MM.1S (cell line): ENCODE data around the gene YPEL3.

Source experiments
- DNase-seq: peaks from one replicate; pipeline ENCODE4 v3.0.0-alpha.2; 2015
- H2AFZ ChIP-seq: fragments of 300-600 bp; sonication (generic); 2 replicates; pipeline ENCODE4 v1.6.0; 2016; ENCODE audit warnings: antibody characterized with exemption, low read length
- H3F3A ChIP-seq: fragments of 300-600 bp; sonication (generic); 2 replicates; pipeline ENCODE4 v1.6.1; 2016; ENCODE audit warnings: mild to moderate bottlenecking, antibody characterized with exemption, low read length, moderate library complexity, mixed read lengths; ENCODE audit not compliant: insufficient read depth
- H3K27ac ChIP-seq: fragments of 300-600 bp; sonication (generic); 2 replicates; pipeline ENCODE4 v1.5.1; 2016; ENCODE audit warnings: mild to moderate bottlenecking, low read length
- H3K27me3 ChIP-seq: fragments of 300-600 bp; sonication (generic); replicated peaks from 2 replicates; pipeline ENCODE4 v1.6.0; 2016; ENCODE audit warnings: low read length; ENCODE audit not compliant: insufficient read depth
- H3K36me3 ChIP-seq: fragments of 300-600 bp; sonication (generic); replicated peaks from 2 replicates; pipeline ENCODE4 v1.6.1; 2016; ENCODE audit warnings: mild to moderate bottlenecking, low read length, mixed read lengths; ENCODE audit not compliant: insufficient read depth
- H3K4me1 ChIP-seq: fragments of 300-600 bp; sonication (generic); 2 replicates; pipeline ENCODE4 v1.6.1; 2016; ENCODE audit warnings: low read length, mixed read lengths
- H3K4me2 ChIP-seq: fragments of 300-600 bp; sonication (generic); 2 replicates; pipeline ENCODE4 v1.6.0; 2016; ENCODE audit warnings: low read depth, low read length
- H3K4me3 ChIP-seq: fragments of 300-600 bp; sonication (generic); 2 replicates; pipeline ENCODE4 v1.5.1; 2016; ENCODE audit warnings: low read length, mixed read lengths
- H3K79me2 ChIP-seq: fragments of 300-600 bp; sonication (generic); 2 replicates; pipeline ENCODE4 v1.6.1; 2016; ENCODE audit warnings: mixed run types, low read length, mixed read lengths
- H3K9ac ChIP-seq: fragments of 300-600 bp; sonication (generic); 2 replicates; pipeline ENCODE4 v1.6.1; 2016; ENCODE audit warnings: low read length, mixed read lengths
- H3K9me2 ChIP-seq: fragments of 300-600 bp; sonication (generic); replicated peaks from 2 replicates; pipeline ENCODE4 v1.6.1; 2016; ENCODE audit warnings: mild to moderate bottlenecking, low read length, mixed read lengths; ENCODE audit not compliant: insufficient read depth
- H3K9me3 ChIP-seq: fragments of 300-600 bp; sonication (generic); replicated peaks from 2 replicates; pipeline ENCODE4 v1.6.1; 2016; ENCODE audit warnings: mild to moderate bottlenecking, low read length, mixed read lengths; ENCODE audit not compliant: insufficient read depth
- H4K20me1 ChIP-seq: fragments of 300-600 bp; sonication (generic); 2 replicates; pipeline ENCODE4 v1.6.1; 2016; ENCODE audit warnings: mild to moderate bottlenecking, low read length, moderate library complexity, mixed read lengths; ENCODE audit not compliant: insufficient read depth
- CTCF ChIP-seq: fragments of 300-600 bp; sonication (generic); IDR thresholded peaks from 2 replicates; pipeline ENCODE4 v1.5.1; 2016; ENCODE audit warnings: antibody characterized with exemption, low read length, mixed read lengths
- EZH2 ChIP-seq: fragments of 300-600 bp; sonication (generic); optimal IDR thresholded peaks from 2 replicates; pipeline ENCODE3; 2017; ENCODE audit warnings: low read depth, mild to moderate bottlenecking, antibody characterized with exemption, low read length, mixed read lengths
- EZH2phosphoT487 ChIP-seq: fragments of 300-600 bp; sonication (generic); IDR thresholded peaks from 2 replicates; pipeline ENCODE4 v1.6.1; 2018; ENCODE audit warnings: antibody characterized with exemption, low read length

YPEL3 gene

DNA sequence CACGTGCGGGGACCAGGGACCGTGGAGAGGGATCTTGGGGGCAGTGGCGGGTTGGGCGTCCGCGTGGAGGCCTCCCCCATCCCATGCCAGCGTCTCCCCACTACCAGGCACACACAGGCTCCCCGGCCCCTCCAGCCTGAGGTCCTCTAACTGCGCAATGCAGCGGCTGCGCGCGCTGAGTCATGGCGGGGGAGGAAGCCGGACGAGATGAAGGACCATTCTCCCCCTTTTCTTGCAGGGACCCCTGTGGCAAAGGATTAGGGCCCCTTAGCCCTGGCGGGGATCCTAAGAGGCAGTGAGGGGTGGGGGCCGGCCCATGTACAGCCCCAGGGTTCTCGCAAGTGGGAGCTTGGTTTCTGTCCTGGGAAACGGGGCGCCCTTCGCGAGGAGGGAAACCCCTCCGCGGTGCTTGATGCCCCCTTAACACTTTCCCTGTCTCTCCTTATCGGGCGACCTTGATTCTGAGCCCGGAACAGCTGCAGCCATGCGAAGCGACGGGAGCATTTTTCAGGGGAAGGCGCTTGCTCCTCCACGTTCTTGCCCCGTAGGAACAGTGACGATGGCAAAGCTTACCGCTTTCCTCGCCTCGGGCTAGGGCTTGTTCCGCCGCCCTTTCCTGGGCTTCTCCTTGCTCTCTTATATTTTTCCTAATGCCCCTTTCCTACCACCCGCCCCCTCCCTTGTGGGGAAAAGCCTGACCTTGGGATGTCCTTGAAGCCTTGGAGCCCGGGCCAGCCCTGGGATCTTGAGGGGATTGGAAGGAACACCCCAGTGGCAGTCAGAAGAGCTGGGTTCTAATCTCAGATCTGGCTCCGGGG, 29.9 kb downstream of the YPEL3 start:
- Histone ChIP-seq H3F3A (peaks cover 40% of the 10 kb centered on the region), H3K4me1 (peaks cover 22% of the 10 kb centered on the region), H2AFZ (no peak overlapping the region), H3K79me2 (peaks cover 65% of the 10 kb centered on the region), H3K9ac (peak overlapping the region; percentile 94), H3K4me3 (peak overlapping the region; percentile 92), H4K20me1 (peaks cover 18% of the 10 kb centered on the region), H3K4me2 (peak overlapping the region; percentile 94), H3K9me3 (no peaks in the 10 kb centered on the region), H3K27me3 (no peaks in the 10 kb centered on the region), H3K27ac (peak overlapping the region; percentile 95; the same call in 1 of the 2 replicates), H3K9me2 (no peaks in the 10 kb centered on the region), H3K36me3 (peaks cover 22% of the 10 kb centered on the region)
- no peak for DNase-seq
- TF ChIP-seq CTCF (no peak), EZH2 (no peak), EZH2phosphoT487 (no peak)

DNA sequence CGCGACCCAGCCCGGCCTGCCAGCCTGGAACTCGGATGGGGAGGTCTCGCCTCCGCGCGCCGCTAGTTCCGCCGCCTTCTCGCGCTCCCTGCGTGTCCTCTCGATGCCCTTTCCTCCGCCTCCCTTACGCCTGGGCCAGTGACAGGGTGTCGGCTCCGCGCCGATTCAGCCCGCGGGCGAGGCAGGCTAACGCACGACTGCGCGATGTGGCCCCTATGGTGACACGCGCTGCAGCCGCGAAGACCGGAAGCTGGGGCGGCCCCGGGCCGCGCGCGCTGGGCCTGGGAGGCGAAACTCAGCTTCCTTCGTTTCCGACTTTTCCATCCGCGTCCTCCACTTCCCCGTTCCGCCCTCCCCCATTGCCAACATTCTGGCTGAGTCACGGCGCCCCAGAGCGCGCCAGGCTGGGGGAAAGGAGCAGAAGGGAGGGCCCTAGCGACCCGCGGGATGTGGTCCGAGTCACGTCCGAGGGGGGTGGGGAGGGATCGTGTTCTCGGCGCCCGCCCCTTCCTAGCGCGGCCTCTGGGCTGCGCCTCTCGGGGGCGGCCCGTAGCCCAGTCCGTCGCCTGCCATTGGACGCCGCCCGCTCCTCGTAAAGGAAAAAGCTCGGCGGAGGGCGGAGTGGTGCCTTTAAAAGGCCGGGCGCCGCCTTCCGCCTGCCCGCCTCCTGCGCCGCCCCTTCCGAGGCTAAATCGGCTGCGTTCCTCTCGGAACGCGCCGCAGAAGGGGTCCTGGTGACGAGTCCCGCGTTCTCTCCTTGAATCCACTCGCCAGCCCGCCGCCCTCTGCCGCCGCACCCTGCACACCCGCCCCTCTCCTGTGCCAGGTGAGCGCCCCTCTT, 30.7 kb downstream of the YPEL3 start, which contains the start of gene ALDOA:
Gene ALDOA (plus strand): TSS at position 659 of the 841 bp plus-strand sequence. CDS start 1,138 bp downstream, outside the sequence.
- Histone ChIP-seq H3K79me2 (peaks cover 62% of the 10 kb centered on the region), H4K20me1 (peaks cover 18% of the 10 kb centered on the region), H3K27ac (peak within 1 kb of the TSS; percentile 95), H3K4me2 (peak within 1 kb of the TSS; percentile 94), H3K27me3 (no peaks in the 10 kb centered on the region), H3K9me2 (no peaks in the 10 kb centered on the region), H3K36me3 (peaks cover 22% of the 10 kb centered on the region), H3K4me1 (peaks cover 22% of the 10 kb centered on the region), H3K4me3 (peak within 1 kb of the TSS; percentile 92), H3K9ac (peak within 1 kb of the TSS; percentile 94), H2AFZ (peak within 1 kb of the TSS; percentile 82), H3F3A (peaks cover 32% of the 10 kb centered on the region), H3K9me3 (no peaks in the 10 kb centered on the region)
- peak; percentile 97 for DNase-seq
- TF ChIP-seq EZH2phosphoT487 (no peak), CTCF (no peak), EZH2 (no peak)

DNA sequence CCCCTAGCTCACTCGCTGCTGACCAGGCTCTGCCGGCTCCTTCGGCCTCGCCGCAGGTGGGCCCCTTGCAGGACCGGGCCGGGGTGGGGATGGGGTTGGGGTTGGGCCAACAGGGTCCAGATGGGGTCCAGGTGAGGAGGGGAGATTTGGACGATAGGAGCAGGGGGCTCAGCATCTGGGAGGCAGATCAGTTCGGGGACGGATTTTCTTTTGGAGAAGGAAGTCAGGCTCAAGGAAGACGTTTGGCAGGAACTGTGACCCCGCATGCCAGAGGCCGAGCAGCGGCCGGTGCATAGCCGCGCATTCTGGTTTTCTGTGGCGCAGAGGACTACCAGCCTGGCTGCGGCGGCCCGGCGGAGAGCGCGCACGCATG, 31.3 kb downstream of the YPEL3 start:
- peaks cover 56% of the 10 kb centered on the region for H3K79me2 ChIP-seq
- H3K9me3 ChIP-seq = no peaks in the 10 kb centered on the region
- peaks cover 22% of the 10 kb centered on the region for H3K4me1 ChIP-seq
- H3K9ac ChIP-seq = peak overlapping the region; percentile 93
- peak overlapping the region; percentile 82 for H2AFZ ChIP-seq
- H3K9me2 ChIP-seq = no peaks in the 10 kb centered on the region
- peaks cover 19% of the 10 kb centered on the region for H3K36me3 ChIP-seq
- peaks cover 16% of the 10 kb centered on the region for H4K20me1 ChIP-seq
- peak overlapping the region; percentile 95 for H3K27ac ChIP-seq
- H3K27me3 ChIP-seq = no peaks in the 10 kb centered on the region
- H3K4me3 ChIP-seq = peak overlapping the region; percentile 92
- peak overlapping the region; percentile 90 for H3K4me2 ChIP-seq
- peaks cover 27% of the 10 kb centered on the region for H3F3A ChIP-seq
- DNase-seq = no peak
- TF ChIP-seq EZH2phosphoT487 (no peak), EZH2 (no peak), CTCF (no peak)
